Measurements from ENCODE around the gene GYPA.
"Not testable (repeated sequence)": the region's sequence is repeated elsewhere in the genome, so short reads cannot be mapped to it uniquely, and the experiment has no call there.

Gene GYPA

GRCh38 chr4:144090744-144091143, 49.8 kb downstream of the GYPA start:
- TF ChIP-seq CTCF (IDR thresholded peaks at IDR 0.05), result no peak
- no peak overlapping the region for H3K27ac Mint-ChIP-seq
- H3K27me3 Mint-ChIP-seq (ENCODE audit: low read depth, poor library complexity), result no peaks in the 10 kb centered on the region
- H3K4me3 Mint-ChIP-seq, result no peak overlapping the region
- no peaks in the 10 kb centered on the region for H3K4me1 Mint-ChIP-seq
- no peak for DNase-seq
- H3K9me3 Mint-ChIP-seq, result peaks cover 5% of the 10 kb centered on the region
- no peaks in the 10 kb centered on the region for H3K36me3 Mint-ChIP-seq (ENCODE audit: low read depth)

GRCh38 chr4:144082053-144082452, 58.5 kb downstream of the GYPA start:
- H3K27me3 Mint-ChIP-seq (ENCODE audit: low read depth, poor library complexity); H3K4me1 Mint-ChIP-seq; H3K36me3 Mint-ChIP-seq (ENCODE audit: low read depth); H3K27ac Mint-ChIP-seq; DNase-seq; H3K4me3 Mint-ChIP-seq; H3K9me3 Mint-ChIP-seq: not testable (repeated sequence)

- H3K27me3 Mint-ChIP-seq (ENCODE audit: low read depth, poor library complexity); H3K36me3 Mint-ChIP-seq (ENCODE audit: low read depth); H3K4me1 Mint-ChIP-seq; H3K4me3 Mint-ChIP-seq; H3K9me3 Mint-ChIP-seq; H3K27ac Mint-ChIP-seq; DNase-seq: not testable (repeated sequence)
These were observed 60.4 kb downstream of the GYPA start for GRCh38 chr4:144080135-144080534.

- H3K36me3 Mint-ChIP-seq (ENCODE audit: low read depth); DNase-seq; H3K27ac Mint-ChIP-seq; H3K4me1 Mint-ChIP-seq; H3K9me3 Mint-ChIP-seq; H3K27me3 Mint-ChIP-seq (ENCODE audit: low read depth, poor library complexity); H3K4me3 Mint-ChIP-seq: not testable (repeated sequence)
These were observed 61.8 kb downstream of the GYPA start for GRCh38 chr4:144078746-144079145.

- H3K27me3 Mint-ChIP-seq (ENCODE audit: low read depth, poor library complexity); H3K27ac Mint-ChIP-seq; DNase-seq; H3K4me3 Mint-ChIP-seq; H3K36me3 Mint-ChIP-seq (ENCODE audit: low read depth): not testable (repeated sequence)
- peaks cover 18% of the 10 kb centered on the region for H3K9me3 Mint-ChIP-seq
- H3K4me1 Mint-ChIP-seq, result peaks cover 14% of the 10 kb centered on the region
These were observed 79.0 kb downstream of the GYPA start for GRCh38 chr4:144061556-144061955.

- not testable (repeated sequence) for H3K36me3 Mint-ChIP-seq (ENCODE audit: low read depth); H3K27ac Mint-ChIP-seq; H3K27me3 Mint-ChIP-seq (ENCODE audit: low read depth, poor library complexity); H3K4me3 Mint-ChIP-seq; DNase-seq
- Mint-ChIP-seq H3K9me3 (peaks cover 18% of the 10 kb centered on the region), H3K4me1 (peaks cover 16% of the 10 kb centered on the region)
These were observed 80.2 kb downstream of the GYPA start for GRCh38 chr4:144060234-144060859.
